Measurements from ENCODE around the gene SAC3D1. TPM values are rescaled to one million over a fixed set of nuclear protein-coding genes. Genes with fewer than 3 reads are reported as not detected.

The SAC3D1 gene
- total RNA-seq, 4 donors from 2014 or later: 4.8 to 11.8 (median 10.1) TPM

DNA sequence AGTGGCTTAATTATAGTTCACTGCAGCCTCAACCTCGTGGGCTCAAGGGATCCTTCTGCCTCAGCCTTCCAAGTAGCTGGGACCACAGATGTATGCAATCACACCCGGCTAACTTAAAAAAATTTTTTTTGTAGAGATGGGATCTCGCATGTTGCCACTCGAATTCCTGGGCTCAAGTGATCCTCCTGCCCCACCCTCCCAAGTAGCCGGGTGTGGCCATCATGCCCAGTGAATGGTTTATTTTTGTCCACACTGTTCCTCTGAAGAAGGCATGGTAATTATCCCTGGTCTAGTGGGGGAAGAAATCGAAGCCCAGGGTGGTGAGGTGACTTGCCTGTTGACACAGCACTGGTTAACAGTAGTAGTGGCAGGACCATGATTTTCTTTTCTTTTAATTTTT lies 1.9 kb downstream of the SAC3D1 start:
- no peak for ATAC-seq (ENCODE audit: low FRiP score)
- TF ChIP-seq CTCF (IDR thresholded peaks at IDR 0.05): no peak

GRCh38 chr11:65043881-65044501 lies 3.0 kb downstream of the SAC3D1 start:
- ATAC-seq (ENCODE audit: low FRiP score): no peak
- DNase-seq (ENCODE audit: low spot score): no peak
- no peak for TF ChIP-seq CTCF (IDR thresholded peaks at IDR 0.05)

More for the DNA sequence above, 1.9 kb downstream of the SAC3D1 start:
- no peak for DNase-seq (ENCODE audit: low spot score)

DNA sequence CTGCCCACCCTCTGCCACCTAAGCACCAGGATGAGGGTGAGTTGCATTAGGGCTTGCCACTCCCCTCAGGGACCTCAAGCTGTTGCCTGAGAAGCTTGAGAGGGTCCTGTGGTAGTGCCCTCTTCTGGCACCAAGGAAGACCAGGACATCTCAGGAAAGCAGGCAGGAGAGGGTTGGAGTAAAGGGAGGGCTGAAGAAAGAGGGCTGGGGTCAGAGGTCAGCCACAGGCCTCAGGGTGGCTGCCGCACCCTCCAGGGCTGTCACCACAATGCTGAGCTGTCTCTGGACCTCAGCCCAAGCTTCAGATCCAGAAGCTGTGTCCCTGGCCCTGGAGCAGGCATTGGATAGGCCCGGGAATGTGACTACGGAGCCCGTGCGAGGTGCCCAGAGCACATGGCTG lies 4.1 kb downstream of the SAC3D1 start:
- ATAC-seq (ENCODE audit: low FRiP score) (no peak), DNase-seq (ENCODE audit: low spot score) (no peak)
- no peak for TF ChIP-seq CTCF (IDR thresholded peaks at IDR 0.05)

- no peak for TF ChIP-seq CTCF (IDR thresholded peaks at IDR 0.05)
- DNase-seq (ENCODE audit: low spot score) (no peak), ATAC-seq (ENCODE audit: low FRiP score) (no peak)
These were observed 4.7 kb downstream of the SAC3D1 start for GRCh38 chr11:65045728-65046127.

GRCh38 chr11:65047581-65048422 lies 6.8 kb downstream of the SAC3D1 start:
- no peak for TF ChIP-seq CTCF (IDR thresholded peaks at IDR 0.05)
- DNase-seq (ENCODE audit: low spot score) (no peak), ATAC-seq (ENCODE audit: low FRiP score) (peak; percentile 48)

DNA sequence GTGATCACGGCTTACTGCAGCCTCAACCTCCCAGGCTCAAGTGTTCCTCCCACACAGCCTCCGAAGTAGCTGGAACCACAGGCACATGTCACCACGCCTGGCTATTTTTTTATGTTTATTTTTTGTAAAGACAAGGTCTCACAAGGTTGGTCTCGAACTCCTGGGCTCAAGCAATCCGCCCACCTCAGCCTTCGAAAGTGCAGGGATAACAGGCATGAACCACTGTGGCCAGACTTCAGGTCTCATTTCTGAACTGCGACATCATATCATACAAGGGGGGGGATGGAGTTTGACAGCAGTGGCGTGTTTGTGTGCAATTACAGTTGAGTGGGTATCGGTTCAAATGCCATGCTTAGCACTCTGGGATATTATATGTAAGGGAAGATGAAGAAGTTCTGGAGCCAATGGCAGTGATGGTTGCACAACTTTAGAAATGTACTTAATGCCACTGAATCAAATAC lies 10.4 kb downstream of the SAC3D1 start:
- ATAC-seq (ENCODE audit: low FRiP score): no peak
- no peak for DNase-seq (ENCODE audit: low spot score)
- no peak for TF ChIP-seq CTCF (IDR thresholded peaks at IDR 0.05)

Measured in omental fat pad (tissue), 4 donors.